ENCODE data around the gene SAA2. TPM values are rescaled to one million over a fixed set of nuclear protein-coding genes. Genes with fewer than 3 reads are reported as not detected.

The SAA2 gene
- total and polyA plus RNA-seq, 4 donors: 6.4 to 27,037 (median 20,582) TPM

DNA sequence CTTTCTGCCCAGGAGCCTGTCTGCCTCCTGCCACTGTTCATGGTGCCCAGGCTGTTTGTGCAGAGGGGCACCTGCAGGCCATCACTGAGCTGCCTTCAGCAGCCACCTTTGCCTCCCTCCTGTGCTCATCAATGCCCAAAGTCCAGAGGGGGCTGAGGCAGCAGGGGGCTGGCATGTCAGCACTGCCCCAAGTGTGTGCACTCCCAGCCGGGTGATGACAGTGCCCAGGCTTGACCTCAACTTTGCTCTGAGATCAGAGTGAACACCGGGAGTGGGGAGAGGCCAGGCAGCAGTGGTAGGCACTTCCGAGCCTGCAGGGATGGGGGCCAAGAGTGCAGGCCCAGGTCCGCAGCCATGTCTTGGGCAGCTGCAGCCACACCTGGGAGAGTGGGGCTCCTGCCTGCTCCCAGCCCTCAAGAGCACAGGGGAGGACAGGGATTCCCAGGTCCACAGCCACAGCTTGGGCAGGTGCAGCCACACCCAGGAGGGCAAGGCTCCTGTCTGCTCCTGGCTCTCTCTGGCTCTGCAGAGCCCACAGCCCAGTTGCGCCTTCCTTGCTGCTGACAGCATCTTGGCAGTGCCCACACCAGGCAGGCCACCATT, 27.1 kb downstream of the SAA2 start:
- TF ChIP-seq, protein P1, sequence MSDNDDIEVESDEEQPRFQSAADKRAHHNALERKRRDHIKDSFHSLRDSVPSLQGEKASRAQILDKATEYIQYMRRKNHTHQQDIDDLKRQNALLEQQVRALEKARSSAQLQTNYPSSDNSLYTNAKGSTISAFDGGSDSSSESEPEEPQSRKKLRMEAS (IDR thresholded peaks at IDR 0.05): no peak
- TF ChIP-seq JUND (IDR thresholded peaks at IDR 0.05) (no peak), RXRA (IDR thresholded peaks at IDR 0.05) (peak in 1 of 2 donors; percentile 9), HNF4A (conservative IDR thresholded peaks at IDR 0.05) (peak in 1 of 2 donors; percentile 43)
- TF ChIP-seq, protein P2, sequence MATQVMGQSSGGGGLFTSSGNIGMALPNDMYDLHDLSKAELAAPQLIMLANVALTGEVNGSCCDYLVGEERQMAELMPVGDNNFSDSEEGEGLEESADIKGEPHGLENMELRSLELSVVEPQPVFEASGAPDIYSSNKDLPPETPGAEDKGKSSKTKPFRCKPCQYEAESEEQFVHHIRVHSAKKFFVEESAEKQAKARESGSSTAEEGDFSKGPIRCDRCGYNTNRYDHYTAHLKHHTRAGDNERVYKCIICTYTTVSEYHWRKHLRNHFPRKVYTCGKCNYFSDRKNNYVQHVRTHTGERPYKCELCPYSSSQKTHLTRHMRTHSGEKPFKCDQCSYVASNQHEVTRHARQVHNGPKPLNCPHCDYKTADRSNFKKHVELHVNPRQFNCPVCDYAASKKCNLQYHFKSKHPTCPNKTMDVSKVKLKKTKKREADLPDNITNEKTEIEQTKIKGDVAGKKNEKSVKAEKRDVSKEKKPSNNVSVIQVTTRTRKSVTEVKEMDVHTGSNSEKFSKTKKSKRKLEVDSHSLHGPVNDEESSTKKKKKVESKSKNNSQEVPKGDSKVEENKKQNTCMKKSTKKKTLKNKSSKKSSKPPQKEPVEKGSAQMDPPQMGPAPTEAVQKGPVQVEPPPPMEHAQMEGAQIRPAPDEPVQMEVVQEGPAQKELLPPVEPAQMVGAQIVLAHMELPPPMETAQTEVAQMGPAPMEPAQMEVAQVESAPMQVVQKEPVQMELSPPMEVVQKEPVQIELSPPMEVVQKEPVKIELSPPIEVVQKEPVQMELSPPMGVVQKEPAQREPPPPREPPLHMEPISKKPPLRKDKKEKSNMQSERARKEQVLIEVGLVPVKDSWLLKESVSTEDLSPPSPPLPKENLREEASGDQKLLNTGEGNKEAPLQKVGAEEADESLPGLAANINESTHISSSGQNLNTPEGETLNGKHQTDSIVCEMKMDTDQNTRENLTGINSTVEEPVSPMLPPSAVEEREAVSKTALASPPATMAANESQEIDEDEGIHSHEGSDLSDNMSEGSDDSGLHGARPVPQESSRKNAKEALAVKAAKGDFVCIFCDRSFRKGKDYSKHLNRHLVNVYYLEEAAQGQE (IDR thresholded peaks at IDR 0.05): no peak
- DNase-seq (ENCODE audit: low spot score): no peak
- H3K9ac ChIP-seq (ENCODE audit: low read depth in 1 of 2, low read length in 2 of 2): no peak overlapping the region
- H3K9me3 ChIP-seq (ENCODE audit: control insufficient read depth in 4 of 4, low read length in 3 of 4): peaks cover 0 to 5% (median 0%) of the 10 kb centered on the region in 4 donors
- 71% methylated on average over 5 of the region's 5 CpGs for WGBS
- no peaks in the 10 kb centered on the region for H3K36me3 ChIP-seq (ENCODE audit: control insufficient read depth in 4 of 4, insufficient read depth in 3 of 4, low read depth in 1 of 4, low read length in 3 of 4)
- H3K27ac ChIP-seq (ENCODE audit: low read depth in 1 of 2, low read length in 2 of 2): no peak overlapping the region
- H3K27me3 ChIP-seq (ENCODE audit: control insufficient read depth in 4 of 4, insufficient read depth in 4 of 4, low read length in 3 of 4): no peaks in the 10 kb centered on the region
- H3K4me3 ChIP-seq (ENCODE audit: low read depth in 1 of 3, low read length in 3 of 3): no peak overlapping the region
- peaks cover 4 to 19% (median 15%) of the 10 kb centered on the region in 4 donors for H3K4me1 ChIP-seq (ENCODE audit: control insufficient read depth in 4 of 4, insufficient read depth in 4 of 4, low read length in 3 of 4)

DNA sequence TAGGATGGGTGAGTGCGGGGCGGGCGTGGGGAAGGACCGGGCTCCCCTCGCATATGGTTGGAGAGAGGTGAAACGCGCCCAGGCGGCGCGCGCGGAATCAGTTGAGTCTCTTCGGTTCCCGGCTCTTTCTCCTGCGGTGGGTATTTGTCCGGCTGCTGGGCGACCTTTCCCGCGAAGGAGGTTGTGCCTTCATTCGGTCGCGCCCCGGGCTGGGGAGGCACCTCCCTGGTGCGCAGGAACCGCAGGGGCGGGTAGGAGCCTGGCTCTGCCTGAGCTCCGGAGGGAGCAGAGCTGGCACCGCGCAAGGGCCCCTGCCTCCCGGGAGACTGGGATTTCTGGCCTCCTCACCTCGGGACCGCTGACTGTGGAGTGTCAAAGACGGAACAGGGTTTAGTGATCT, 39.4 kb downstream of the SAA2 start:
- no peak for DNase-seq (ENCODE audit: low spot score)
- Histone ChIP-seq H3K4me3 (ENCODE audit: low read depth in 1 of 3, low read length in 3 of 3) (no peak overlapping the region), H3K4me1 (ENCODE audit: control insufficient read depth in 4 of 4, insufficient read depth in 4 of 4, low read length in 3 of 4) (no peaks in the 10 kb centered on the region), H3K9ac (ENCODE audit: low read depth in 1 of 2, low read length in 2 of 2) (no peak overlapping the region), H3K36me3 (ENCODE audit: control insufficient read depth in 4 of 4, insufficient read depth in 3 of 4, low read depth in 1 of 4, low read length in 3 of 4) (no peaks in the 10 kb centered on the region), H3K27ac (ENCODE audit: low read depth in 1 of 2, low read length in 2 of 2) (no peak overlapping the region), H3K27me3 (ENCODE audit: control insufficient read depth in 4 of 4, insufficient read depth in 4 of 4, low read length in 3 of 4) (no peaks in the 10 kb centered on the region), H3K9me3 (ENCODE audit: control insufficient read depth in 4 of 4, low read length in 3 of 4) (no peaks in the 10 kb centered on the region)
- TF ChIP-seq NR2F2 (IDR thresholded peaks at IDR 0.05) (no peak), FOXA2 (IDR thresholded peaks at IDR 0.05) (no peak), HNF4G (IDR thresholded peaks at IDR 0.05) (no peak), EGR1 (IDR thresholded peaks at IDR 0.05; ENCODE audit: low read depth in 2 of 2) (no peak), FOXA1 (IDR thresholded peaks at IDR 0.05) (no peak), TAF1 (conservative IDR thresholded peaks at IDR 0.05) (no peak), SP1 (IDR thresholded peaks at IDR 0.05) (no peak), JUND (IDR thresholded peaks at IDR 0.05) (no peak), RXRA (IDR thresholded peaks at IDR 0.05) (no peak), YY1 (IDR thresholded peaks at IDR 0.05) (no peak), HNF4A (conservative IDR thresholded peaks at IDR 0.05) (no peak), RAD21 (IDR thresholded peaks at IDR 0.05) (no peak), GABPA (IDR thresholded peaks at IDR 0.05 in 1 of 2, conservative IDR thresholded peaks at IDR 0.05 in 1 of 2) (no peak)
- TF ChIP-seq, protein P2 (IDR thresholded peaks at IDR 0.05): no peak
- TF ChIP-seq, protein P3, sequence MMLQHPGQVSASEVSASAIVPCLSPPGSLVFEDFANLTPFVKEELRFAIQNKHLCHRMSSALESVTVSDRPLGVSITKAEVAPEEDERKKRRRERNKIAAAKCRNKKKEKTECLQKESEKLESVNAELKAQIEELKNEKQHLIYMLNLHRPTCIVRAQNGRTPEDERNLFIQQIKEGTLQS (IDR thresholded peaks at IDR 0.05): no peak
- TF ChIP-seq, protein P4, sequence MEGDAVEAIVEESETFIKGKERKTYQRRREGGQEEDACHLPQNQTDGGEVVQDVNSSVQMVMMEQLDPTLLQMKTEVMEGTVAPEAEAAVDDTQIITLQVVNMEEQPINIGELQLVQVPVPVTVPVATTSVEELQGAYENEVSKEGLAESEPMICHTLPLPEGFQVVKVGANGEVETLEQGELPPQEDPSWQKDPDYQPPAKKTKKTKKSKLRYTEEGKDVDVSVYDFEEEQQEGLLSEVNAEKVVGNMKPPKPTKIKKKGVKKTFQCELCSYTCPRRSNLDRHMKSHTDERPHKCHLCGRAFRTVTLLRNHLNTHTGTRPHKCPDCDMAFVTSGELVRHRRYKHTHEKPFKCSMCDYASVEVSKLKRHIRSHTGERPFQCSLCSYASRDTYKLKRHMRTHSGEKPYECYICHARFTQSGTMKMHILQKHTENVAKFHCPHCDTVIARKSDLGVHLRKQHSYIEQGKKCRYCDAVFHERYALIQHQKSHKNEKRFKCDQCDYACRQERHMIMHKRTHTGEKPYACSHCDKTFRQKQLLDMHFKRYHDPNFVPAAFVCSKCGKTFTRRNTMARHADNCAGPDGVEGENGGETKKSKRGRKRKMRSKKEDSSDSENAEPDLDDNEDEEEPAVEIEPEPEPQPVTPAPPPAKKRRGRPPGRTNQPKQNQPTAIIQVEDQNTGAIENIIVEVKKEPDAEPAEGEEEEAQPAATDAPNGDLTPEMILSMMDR (IDR thresholded peaks at IDR 0.05; ENCODE audit: low read depth, low read length, missing input control): no peak
- TF ChIP-seq, protein P5, sequence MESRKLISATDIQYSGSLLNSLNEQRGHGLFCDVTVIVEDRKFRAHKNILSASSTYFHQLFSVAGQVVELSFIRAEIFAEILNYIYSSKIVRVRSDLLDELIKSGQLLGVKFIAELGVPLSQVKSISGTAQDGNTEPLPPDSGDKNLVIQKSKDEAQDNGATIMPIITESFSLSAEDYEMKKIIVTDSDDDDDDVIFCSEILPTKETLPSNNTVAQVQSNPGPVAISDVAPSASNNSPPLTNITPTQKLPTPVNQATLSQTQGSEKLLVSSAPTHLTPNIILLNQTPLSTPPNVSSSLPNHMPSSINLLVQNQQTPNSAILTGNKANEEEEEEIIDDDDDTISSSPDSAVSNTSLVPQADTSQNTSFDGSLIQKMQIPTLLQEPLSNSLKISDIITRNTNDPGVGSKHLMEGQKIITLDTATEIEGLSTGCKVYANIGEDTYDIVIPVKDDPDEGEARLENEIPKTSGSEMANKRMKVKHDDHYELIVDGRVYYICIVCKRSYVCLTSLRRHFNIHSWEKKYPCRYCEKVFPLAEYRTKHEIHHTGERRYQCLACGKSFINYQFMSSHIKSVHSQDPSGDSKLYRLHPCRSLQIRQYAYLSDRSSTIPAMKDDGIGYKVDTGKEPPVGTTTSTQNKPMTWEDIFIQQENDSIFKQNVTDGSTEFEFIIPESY (IDR thresholded peaks at IDR 0.05): no peak
- TF ChIP-seq, protein P1 (IDR thresholded peaks at IDR 0.05): no peak
- WGBS: 45% methylated on average over 33 of the region's 33 CpGs

Measured in liver (tissue), 9 donors.